Tibial artery (tissue), 4 donors: ENCODE measurements around the gene VWF.
A peak's percentile ranks its signal among the peaks of the same experiment; 100 is the strongest.

ENCODE experiments used
- DNase-seq, 2 donors: peaks; one replicate each; pipeline ENCODE4 v3.0.0-alpha.2; 2019
- H3K27ac ChIP-seq, 2 donors: fragments of 200-600 bp; sonication (generic) in 1 of 2; 1 replicate in 1 of 2; 2 replicates in 1 of 2; pipeline ENCODE4 v1.5.1; 2018 to 2019; ENCODE audit warnings: mild to moderate bottlenecking in 1 of 2
- H3K27me3 ChIP-seq, 2 donors: fragments of 200-600 bp; sonication (generic) in 1 of 2; one replicate each; pipeline versions ENCODE4 v1.5.1 to v1.6.0; 2016 to 2019
- H3K36me3 ChIP-seq, 3 donors: fragments of 200-600 bp; sonication (generic) in 2 of 3; one replicate each; pipeline ENCODE4 v1.5.1; 2016 to 2019; ENCODE audit warnings: mild to moderate bottlenecking in 2 of 3
- H3K4me1 ChIP-seq, 4 donors: fragments of 200-600 bp; sonication (generic) in 2 of 4; 1 replicate in 3 of 4; 2 replicates in 1 of 4; pipeline ENCODE4 v1.5.1; 2016 to 2019
- H3K4me3 ChIP-seq, 2 donors: fragments of 200-600 bp; sonication (generic) in 1 of 2; 1 replicate in 1 of 2; 2 replicates in 1 of 2; pipeline ENCODE4 v1.5.1; 2018 to 2019; ENCODE audit warnings: mild to moderate bottlenecking in 2 of 2
- H3K9me3 ChIP-seq, 3 donors: fragments of 200-600 bp; sonication (generic) in 1 of 3; one replicate each; pipeline ENCODE4 v1.5.1; 2016 to 2019
- intact Hi-C: fragments of 100-400 bp; cut with DNase I; formaldehyde crosslinking; loops from one replicate; pipeline ENCODE4 v1.15.0; 2023; ENCODE audit warnings: low total_unique reads
- TF ChIP-seq, protein P1 (sequence below), 2 experiments: fragments of 200-600 bp in 1 of 2; fragments of 450-650 bp in 1 of 2; IDR thresholded peaks; one replicate each; pipeline ENCODE4 v1.5.1; 2017 to 2019; ENCODE audit warnings: antibody characterized with exemption in 2 of 2, mild to moderate bottlenecking in 1 of 2, moderate library complexity in 1 of 2

VWF gene

DNA sequence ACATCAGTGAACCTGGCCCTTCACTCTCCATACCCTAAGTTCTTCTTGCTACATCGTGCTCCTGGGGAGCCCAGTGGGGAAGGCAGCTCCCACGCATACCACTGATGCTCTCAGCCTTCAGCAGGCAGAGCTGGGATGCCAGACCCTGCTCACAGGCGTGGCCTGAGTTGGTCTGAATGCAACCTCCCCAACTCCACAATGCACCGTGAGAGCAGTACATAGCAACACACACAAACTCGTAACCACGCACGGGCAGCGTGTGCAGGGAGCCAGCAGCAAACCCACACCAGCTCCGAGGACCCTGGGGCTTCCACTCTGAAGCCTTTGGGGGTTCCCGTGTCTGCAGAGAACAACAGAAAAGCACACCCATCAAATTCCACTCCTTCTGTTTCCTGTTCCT, 216.7 kb downstream of the VWF start:
- no peak for DNase-seq
- TF ChIP-seq, protein P1, sequence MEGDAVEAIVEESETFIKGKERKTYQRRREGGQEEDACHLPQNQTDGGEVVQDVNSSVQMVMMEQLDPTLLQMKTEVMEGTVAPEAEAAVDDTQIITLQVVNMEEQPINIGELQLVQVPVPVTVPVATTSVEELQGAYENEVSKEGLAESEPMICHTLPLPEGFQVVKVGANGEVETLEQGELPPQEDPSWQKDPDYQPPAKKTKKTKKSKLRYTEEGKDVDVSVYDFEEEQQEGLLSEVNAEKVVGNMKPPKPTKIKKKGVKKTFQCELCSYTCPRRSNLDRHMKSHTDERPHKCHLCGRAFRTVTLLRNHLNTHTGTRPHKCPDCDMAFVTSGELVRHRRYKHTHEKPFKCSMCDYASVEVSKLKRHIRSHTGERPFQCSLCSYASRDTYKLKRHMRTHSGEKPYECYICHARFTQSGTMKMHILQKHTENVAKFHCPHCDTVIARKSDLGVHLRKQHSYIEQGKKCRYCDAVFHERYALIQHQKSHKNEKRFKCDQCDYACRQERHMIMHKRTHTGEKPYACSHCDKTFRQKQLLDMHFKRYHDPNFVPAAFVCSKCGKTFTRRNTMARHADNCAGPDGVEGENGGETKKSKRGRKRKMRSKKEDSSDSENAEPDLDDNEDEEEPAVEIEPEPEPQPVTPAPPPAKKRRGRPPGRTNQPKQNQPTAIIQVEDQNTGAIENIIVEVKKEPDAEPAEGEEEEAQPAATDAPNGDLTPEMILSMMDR (IDR thresholded peaks at IDR 0.05): no peak
- no peaks in the 10 kb centered on the region for H3K4me1 ChIP-seq
- H3K4me3 ChIP-seq: no peak overlapping the region
- intact Hi-C loops: no loop called here
- no peaks in the 10 kb centered on the region for H3K36me3 ChIP-seq
- H3K27me3 ChIP-seq: peaks cover 0 to 29% of the 10 kb centered on the region in 2 donors
- H3K9me3 ChIP-seq: no peaks in the 10 kb centered on the region
- no peak overlapping the region for H3K27ac ChIP-seq

DNA sequence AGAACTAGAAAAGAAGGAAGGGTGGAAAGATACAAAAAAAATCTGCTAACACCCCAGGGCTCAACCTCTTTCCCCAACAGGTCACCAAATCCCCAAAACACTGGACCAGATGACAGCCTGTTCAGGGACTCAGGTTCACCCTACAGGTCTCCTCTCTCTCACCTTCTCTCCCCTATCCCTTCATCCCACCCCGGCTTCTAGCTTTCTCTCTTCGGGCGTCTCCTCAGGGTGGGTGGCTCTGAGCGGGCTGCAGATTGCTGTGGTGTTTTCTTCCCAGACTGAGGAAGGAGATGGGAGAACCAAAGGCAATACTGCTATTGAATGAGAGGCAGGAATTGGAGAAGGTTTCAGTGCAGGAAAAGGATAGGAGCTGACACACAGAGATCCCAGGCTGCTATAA, 218.7 kb downstream of the VWF start:
- Histone ChIP-seq H3K27ac (no peak overlapping the region), H3K9me3 (no peaks in the 10 kb centered on the region), H3K27me3 (peaks cover 0 to 22% of the 10 kb centered on the region in 2 donors), H3K4me3 (no peak overlapping the region), H3K36me3 (no peaks in the 10 kb centered on the region), H3K4me1 (no peaks in the 10 kb centered on the region)
- TF ChIP-seq, protein P1 (IDR thresholded peaks at IDR 0.05): no peak
- no peak for DNase-seq
- intact Hi-C loops: no loop called here

DNA sequence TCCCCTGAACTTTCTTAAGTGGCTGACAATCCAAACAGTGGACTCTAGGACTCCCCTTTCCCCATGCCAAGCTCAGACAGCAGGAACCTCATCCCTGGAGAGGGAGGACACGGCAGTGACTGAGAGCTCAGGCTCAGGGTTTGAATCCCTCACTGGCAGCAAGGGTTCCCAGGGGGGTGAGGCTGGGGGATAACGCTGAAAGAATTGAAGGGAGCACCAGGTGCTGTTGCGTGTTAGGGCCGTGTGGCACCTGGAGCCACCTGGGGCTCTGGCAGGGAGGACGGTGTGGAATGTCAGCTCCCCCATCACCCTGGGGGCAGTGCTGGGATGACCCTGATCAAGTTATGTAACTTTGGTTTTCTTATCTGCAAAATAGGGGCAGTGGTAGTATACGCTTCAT, 219.5 kb downstream of the VWF start:
- Histone ChIP-seq H3K27me3 (peaks cover 0 to 27% of the 10 kb centered on the region in 2 donors), H3K4me3 (no peak overlapping the region), H3K4me1 (no peaks in the 10 kb centered on the region), H3K36me3 (no peaks in the 10 kb centered on the region), H3K27ac (no peak overlapping the region), H3K9me3 (no peaks in the 10 kb centered on the region)
- intact Hi-C loops: no loop called here
- DNase-seq: peak in 1 of 2 donors; percentile 55
- TF ChIP-seq, protein P1 (IDR thresholded peaks at IDR 0.05): no peak

GRCh38 chr12:5904441-5904840, 220.0 kb downstream of the VWF start:
- no peaks in the 10 kb centered on the region for H3K36me3 ChIP-seq
- TF ChIP-seq, protein P1 (IDR thresholded peaks at IDR 0.05): no peak
- peaks cover 0 to 30% of the 10 kb centered on the region in 2 donors for H3K27me3 ChIP-seq
- DNase-seq: peak in 1 of 2 donors; percentile 55
- H3K4me3 ChIP-seq: no peak overlapping the region
- H3K4me1 ChIP-seq: no peaks in the 10 kb centered on the region
- no peaks in the 10 kb centered on the region for H3K9me3 ChIP-seq
- no peak overlapping the region for H3K27ac ChIP-seq
- intact Hi-C loops: no loop called here

- Histone ChIP-seq H3K27ac (no peak overlapping the region), H3K36me3 (no peaks in the 10 kb centered on the region)
- DNase-seq: no peak
Observed at GRCh38 chr12:5902736-5903135, 221.7 kb downstream of the VWF start.

More at GRCh38 chr12:5902736-5903135, 221.7 kb downstream of the VWF start:
- Histone ChIP-seq H3K4me1 (no peaks in the 10 kb centered on the region), H3K9me3 (no peaks in the 10 kb centered on the region), H3K4me3 (no peak overlapping the region), H3K27me3 (peaks cover 0 to 31% of the 10 kb centered on the region in 2 donors)
- TF ChIP-seq, protein P1 (IDR thresholded peaks at IDR 0.05): no peak
- intact Hi-C loops: no loop called here
